ENCODE results near the gene XRCC4. TPM values are rescaled to one million over a fixed set of nuclear protein-coding genes. Genes with fewer than 3 reads are reported as not detected.
A peak's percentile ranks its signal among the peaks of the same experiment; 100 is the strongest.

Gene XRCC4
- total and polyA plus RNA-seq, 2 of the 13 experiments (the other 11 are each of a cell fraction or from before 2014, with no cell fraction given): 2.8 to 12.6 TPM

DNA sequence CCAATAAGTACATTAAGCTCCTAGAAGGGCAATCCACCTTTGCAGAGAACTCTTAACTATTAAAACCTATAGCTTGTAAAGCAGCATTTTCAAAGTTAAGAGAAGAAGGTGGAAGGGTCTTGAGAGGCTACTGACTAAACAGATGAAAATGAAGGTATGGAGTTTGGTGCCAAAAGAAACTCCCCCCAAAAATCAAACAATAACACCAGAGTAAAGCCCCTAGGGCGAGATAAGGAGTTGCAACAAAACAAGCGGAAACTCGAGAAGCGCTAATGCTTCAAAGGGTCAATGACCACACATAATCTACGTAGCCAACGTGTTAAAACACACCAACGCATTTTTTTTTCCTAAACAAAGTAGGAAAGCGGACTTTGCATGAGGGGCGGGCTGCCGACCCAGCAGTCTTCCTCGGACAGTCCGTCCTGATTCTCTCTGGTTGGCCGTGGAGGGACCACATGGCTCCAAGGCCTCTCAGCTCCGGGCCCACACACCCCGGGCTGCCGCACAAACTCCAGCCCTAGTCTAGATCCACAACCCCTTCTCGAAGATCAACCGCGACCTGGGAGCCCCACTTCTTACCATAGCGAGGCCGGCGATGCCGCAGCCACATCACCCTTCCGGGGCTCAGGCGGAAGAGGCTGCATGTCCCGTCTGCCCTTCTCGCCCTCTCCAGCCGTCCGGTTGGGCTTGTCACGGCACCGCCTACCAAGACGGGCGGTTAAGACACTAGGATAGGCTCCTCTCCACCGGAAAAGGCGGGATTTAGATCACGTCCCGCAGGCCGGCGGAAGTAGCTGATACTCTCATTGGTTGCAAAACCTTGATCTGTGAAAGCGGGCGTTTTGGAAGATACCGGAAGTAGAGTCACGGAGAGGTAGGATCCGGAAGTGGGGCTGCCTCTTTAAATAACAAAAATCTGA, at the start of gene XRCC4, which contains the start of gene TMEM167A (continued):
- TF ChIP-seq, protein P1, sequence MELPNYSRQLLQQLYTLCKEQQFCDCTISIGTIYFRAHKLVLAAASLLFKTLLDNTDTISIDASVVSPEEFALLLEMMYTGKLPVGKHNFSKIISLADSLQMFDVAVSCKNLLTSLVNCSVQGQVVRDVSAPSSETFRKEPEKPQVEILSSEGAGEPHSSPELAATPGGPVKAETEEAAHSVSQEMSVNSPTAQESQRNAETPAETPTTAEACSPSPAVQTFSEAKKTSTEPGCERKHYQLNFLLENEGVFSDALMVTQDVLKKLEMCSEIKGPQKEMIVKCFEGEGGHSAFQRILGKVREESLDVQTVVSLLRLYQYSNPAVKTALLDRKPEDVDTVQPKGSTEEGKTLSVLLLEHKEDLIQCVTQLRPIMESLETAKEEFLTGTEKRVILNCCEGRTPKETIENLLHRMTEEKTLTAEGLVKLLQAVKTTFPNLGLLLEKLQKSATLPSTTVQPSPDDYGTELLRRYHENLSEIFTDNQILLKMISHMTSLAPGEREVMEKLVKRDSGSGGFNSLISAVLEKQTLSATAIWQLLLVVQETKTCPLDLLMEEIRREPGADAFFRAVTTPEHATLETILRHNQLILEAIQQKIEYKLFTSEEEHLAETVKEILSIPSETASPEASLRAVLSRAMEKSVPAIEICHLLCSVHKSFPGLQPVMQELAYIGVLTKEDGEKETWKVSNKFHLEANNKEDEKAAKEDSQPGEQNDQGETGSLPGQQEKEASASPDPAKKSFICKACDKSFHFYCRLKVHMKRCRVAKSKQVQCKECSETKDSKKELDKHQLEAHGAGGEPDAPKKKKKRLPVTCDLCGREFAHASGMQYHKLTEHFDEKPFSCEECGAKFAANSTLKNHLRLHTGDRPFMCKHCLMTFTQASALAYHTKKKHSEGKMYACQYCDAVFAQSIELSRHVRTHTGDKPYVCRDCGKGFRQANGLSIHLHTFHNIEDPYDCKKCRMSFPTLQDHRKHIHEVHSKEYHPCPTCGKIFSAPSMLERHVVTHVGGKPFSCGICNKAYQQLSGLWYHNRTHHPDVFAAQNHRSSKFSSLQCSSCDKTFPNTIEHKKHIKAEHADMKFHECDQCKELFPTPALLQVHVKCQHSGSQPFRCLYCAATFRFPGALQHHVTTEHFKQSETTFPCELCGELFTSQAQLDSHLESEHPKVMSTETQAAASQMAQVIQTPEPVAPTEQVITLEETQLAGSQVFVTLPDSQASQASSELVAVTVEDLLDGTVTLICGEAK (IDR thresholded peaks at IDR 0.05): peak; percentile 83
- TF ChIP-seq, protein P1 (CRISPR knock-in tag; IDR thresholded peaks at IDR 0.05): peak; percentile 39; the same call in 1 of the 2 replicates
- TF ChIP-seq, protein P2, sequence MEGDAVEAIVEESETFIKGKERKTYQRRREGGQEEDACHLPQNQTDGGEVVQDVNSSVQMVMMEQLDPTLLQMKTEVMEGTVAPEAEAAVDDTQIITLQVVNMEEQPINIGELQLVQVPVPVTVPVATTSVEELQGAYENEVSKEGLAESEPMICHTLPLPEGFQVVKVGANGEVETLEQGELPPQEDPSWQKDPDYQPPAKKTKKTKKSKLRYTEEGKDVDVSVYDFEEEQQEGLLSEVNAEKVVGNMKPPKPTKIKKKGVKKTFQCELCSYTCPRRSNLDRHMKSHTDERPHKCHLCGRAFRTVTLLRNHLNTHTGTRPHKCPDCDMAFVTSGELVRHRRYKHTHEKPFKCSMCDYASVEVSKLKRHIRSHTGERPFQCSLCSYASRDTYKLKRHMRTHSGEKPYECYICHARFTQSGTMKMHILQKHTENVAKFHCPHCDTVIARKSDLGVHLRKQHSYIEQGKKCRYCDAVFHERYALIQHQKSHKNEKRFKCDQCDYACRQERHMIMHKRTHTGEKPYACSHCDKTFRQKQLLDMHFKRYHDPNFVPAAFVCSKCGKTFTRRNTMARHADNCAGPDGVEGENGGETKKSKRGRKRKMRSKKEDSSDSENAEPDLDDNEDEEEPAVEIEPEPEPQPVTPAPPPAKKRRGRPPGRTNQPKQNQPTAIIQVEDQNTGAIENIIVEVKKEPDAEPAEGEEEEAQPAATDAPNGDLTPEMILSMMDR (CRISPR knock-in tag; IDR thresholded peaks at IDR 0.05): no peak
- TF ChIP-seq RARA (CRISPR knock-in tag; IDR thresholded peaks at IDR 0.05) (0 out of 2 replicates have a peak, but pooled peaks have one; percentile 10), ZNF644 (CRISPR knock-in tag; IDR thresholded peaks at IDR 0.05; ENCODE audit: low read depth) (no peak), HNRNPL (IDR thresholded peaks at IDR 0.05; ENCODE audit: low read depth, low read length) (peak; percentile 78), TEAD3 (CRISPR knock-in tag; optimal IDR thresholded peaks at IDR 0.05; ENCODE audit: borderline replicate concordance) (peak; percentile 7), ZNF563 (CRISPR knock-in tag; IDR thresholded peaks at IDR 0.05) (0 out of 2 replicates have a peak, but pooled peaks have one; percentile 40), ZNF607 (CRISPR knock-in tag; IDR thresholded peaks at IDR 0.05; ENCODE audit: borderline replicate concordance) (peak; percentile 75; the same call in 1 of the 2 replicates), ZNF557 (CRISPR knock-in tag; IDR thresholded peaks at IDR 0.05) (0 out of 2 replicates have a peak, but pooled peaks have one; percentile 34), AGO2 (optimal IDR thresholded peaks at IDR 0.05; ENCODE audit: low read depth, low read length) (peak; percentile 70), KLF6 (CRISPR knock-in tag; IDR thresholded peaks at IDR 0.05) (0 out of 2 replicates have a peak, but pooled peaks have one; percentile 41), HNRNPH1 (optimal IDR thresholded peaks at IDR 0.05; ENCODE audit: low read depth, low read length) (no peak), ZBTB37 (CRISPR knock-in tag; IDR thresholded peaks at IDR 0.05) (no peak), ZBTB38 (CRISPR knock-in tag; IDR thresholded peaks at IDR 0.05) (peak; percentile 66), ZFY (CRISPR knock-in tag; IDR thresholded peaks at IDR 0.05) (peak; percentile 77), KDM5A (IDR thresholded peaks at IDR 0.05; ENCODE audit: borderline replicate concordance, low read length) (0 out of 2 replicates have a peak, but pooled peaks have one; percentile 21)
